Subcutaneous preadipocyte (primary cell): Measurements from ENCODE around the gene PQBP1. TPM values are rescaled to one million over a fixed set of nuclear protein-coding genes. Genes with fewer than 3 reads are reported as not detected.

ENCODE experiments used
- total RNA-seq: library from RNA; depleted of rRNA; stranded (reverse); fragments of >200 nt; gene quantifications from 2 replicates; pipeline ENCODE4 v1.2.3, GENCODE V29; 2012

PQBP1 gene, protein sequence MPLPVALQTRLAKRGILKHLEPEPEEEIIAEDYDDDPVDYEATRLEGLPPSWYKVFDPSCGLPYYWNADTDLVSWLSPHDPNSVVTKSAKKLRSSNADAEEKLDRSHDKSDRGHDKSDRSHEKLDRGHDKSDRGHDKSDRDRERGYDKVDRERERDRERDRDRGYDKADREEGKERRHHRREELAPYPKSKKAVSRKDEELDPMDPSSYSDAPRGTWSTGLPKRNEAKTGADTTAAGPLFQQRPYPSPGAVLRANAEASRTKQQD
- total RNA-seq: 30.9 and 45.6 TPM in 2 replicates

DNA sequence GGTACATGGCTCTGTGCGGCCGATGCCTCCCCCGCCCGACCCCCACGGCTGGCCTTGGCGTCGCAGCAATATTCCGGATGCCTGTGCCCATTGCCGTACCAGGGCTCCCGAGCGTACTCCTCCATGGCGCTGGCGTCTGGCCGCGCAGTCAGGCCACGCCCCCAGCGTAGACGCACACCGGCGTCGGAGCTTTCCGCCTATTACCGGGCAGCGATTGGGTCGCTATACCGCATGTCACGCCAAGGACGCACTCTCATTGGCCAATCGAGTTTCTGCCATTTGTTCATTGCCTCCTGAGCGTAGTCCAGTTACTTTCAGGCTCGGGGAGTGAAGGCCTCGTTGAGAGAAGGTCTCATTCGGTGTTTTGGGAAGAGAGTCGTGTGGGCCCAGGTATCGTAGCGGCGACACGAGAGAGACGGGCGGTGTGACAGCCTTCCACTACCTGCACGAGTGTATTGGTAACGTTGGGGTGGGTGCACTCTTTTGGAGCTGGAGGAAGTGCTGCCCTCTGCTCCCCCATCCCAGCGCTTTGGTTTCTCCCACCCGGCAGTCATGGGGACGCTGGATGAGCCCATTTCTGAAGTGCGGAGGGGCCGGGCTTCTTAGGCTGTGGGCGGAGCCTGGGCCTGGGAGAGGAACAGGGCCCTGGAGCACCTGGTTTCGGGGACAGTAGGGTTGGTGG, at the start of gene PQBP1, which contains the start of gene TIMM17B:
PQBP1 (plus strand) TSS at position 306 of the 682 bp plus-strand sequence. CDS start 580 bp downstream, outside the sequence.
TIMM17B (minus strand) TSS at position 144 of the 682 bp plus-strand sequence; CDS start at position 125, 19 bp downstream.

DNA sequence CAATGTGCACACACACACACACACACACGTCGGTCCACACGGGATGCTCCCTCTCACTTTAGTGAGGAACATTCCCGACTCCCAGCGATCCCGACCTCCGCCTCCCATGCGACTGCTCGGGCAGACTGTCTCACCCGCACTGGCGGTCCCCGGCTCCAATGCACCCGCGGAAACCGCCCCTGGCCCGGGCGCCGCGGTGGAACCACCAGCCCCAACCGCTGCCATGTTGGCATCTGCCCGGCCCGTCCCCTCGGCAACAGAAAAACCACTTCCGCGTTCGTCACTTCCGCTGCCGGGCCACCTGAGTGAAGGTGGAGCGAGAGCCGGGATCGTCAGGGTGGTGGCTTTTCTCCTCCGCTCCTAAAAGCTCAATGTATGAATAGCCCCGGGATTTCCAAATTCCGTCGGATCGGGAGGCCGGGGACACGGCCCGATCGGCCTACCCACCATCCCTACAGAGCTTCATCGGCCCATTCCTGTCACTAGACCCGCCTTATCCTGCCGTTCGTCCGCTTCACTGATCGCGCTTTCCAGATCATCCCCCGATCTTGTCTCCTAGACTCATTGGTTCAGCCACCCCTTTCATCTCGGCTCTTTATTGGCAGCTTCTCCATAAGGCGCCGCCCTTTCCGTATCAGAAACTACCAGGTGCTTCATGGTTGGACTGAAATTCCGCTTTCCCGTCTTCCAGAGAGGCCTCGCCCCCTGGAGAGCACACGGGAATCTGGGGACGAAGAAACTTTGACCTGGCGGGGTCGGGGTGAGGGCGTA, 13.9 kb downstream of the PQBP1 start, which contains the start of gene SLC35A2:
SLC35A2 (minus strand) TSS at position 235 of the 771 bp plus-strand sequence; CDS start at position 225, 10 bp downstream.

DNA sequence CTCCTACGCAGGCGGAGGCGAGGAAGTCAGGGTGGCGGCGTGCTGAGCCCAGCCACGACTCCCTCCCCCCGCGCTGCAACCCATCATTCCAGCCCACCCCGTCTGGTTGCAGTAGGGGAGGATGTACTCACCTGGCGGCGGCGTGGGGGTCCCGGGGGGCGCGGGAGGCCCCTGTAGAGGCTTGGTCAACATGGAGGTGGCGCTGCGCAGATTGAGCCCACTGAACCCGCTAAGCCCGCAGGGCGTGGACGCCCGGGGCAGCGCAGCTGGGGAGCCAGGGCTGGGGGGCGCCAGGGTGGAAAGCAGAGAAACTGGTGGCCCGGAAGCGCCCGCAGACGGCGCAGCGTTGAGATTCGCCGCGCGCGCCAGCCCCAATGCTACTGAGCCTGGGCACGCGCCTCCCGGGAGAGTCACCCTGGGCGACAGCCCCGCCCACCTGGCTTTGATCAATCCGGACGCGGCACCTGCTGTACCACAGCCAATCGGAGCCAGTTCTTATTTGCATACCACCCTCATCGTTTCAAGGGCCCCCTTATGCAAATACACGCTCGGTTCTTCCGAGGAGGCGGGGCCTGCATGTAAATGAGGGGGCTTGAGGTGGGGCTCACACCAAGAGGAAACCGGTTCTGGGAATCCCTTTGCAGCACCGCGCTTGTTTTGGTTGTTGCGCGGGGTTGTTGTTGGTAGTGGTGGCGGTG, 21.1 kb downstream of the PQBP1 start, which contains the start of gene PIM2:
PIM2 (minus strand) TSS at position 382 of the 698 bp plus-strand sequence; CDS start at position 192, 190 bp downstream.

Other genes starting within 250 kb of the PQBP1 start
- gene WAS, start 214.1 kb upstream of the PQBP1 start, total RNA-seq: under 0.01 and 0.20 TPM in 2 replicates
- 7.7 and 10.8 TPM in 2 replicates for gene SUV39H1, start 201.2 kb upstream of the PQBP1 start, total RNA-seq
- not detected in 2 replicates for gene GLOD5, start 136.2 kb upstream of the PQBP1 start, total RNA-seq
- gene GATA1, start 111.3 kb upstream of the PQBP1 start, total RNA-seq: not detected in 2 replicates
- gene HDAC6, start 95.9 kb upstream of the PQBP1 start, total RNA-seq: 24.3 and 30.5 TPM in 2 replicates
- 0.37 TPM in 1 of 2 replicates, not detected in the other for gene ERAS, start 71.4 kb upstream of the PQBP1 start, total RNA-seq
- 0.20 and 0.37 TPM in 2 replicates for gene PCSK1N, start 62.3 kb upstream of the PQBP1 start, total RNA-seq
- 29.3 and 30.5 TPM in 2 replicates for gene TIMM17B, start 162 bp upstream of the PQBP1 start, total RNA-seq
- 11.4 and 12.7 TPM in 2 replicates for gene SLC35A2, start 13.7 kb downstream of the PQBP1 start, total RNA-seq
- gene PIM2, start 21.1 kb downstream of the PQBP1 start, total RNA-seq: 2.2 and 4.1 TPM in 2 replicates
- gene OTUD5, start 59.7 kb downstream of the PQBP1 start, total RNA-seq: 23.7 and 26.5 TPM in 2 replicates
- gene KCND1, start 73.9 kb downstream of the PQBP1 start, total RNA-seq: 0.20 and 0.37 TPM in 2 replicates
- gene GRIPAP1, start 104.3 kb downstream of the PQBP1 start, total RNA-seq: 8.5 and 10.0 TPM in 2 replicates
- gene TFE3, start 145.4 kb downstream of the PQBP1 start, total RNA-seq: 50.0 and 52.0 TPM in 2 replicates
- 0.37 and 0.39 TPM in 2 replicates for gene CCDC120, start 161.1 kb downstream of the PQBP1 start, total RNA-seq
- 13.5 and 15.4 TPM in 2 replicates for gene PRAF2, start 176.1 kb downstream of the PQBP1 start, total RNA-seq
- 52.8 and 62.8 TPM in 2 replicates for gene WDR45, start 182.0 kb downstream of the PQBP1 start, total RNA-seq
- 10.7 and 14.9 TPM in 2 replicates for gene GPKOW, start 225.8 kb downstream of the PQBP1 start, total RNA-seq